RPMI7951 (cell line): Measurements from ENCODE around the gene MFN1. TPM values are rescaled to one million over a fixed set of nuclear protein-coding genes. Genes with fewer than 3 reads are reported as not detected.

ENCODE experiments used
- DNase-seq: peaks from one replicate; pipeline ENCODE4 v3.0.0-alpha.2; 2012; ENCODE audit warnings: low read depth
- total RNA-seq: library from RNA; depleted of rRNA; stranded (reverse); fragments of >200 nt; shearing (Covaris generic); gene quantifications from 2 replicates; pipeline ENCODE4 v1.2.3, GENCODE V29; 2014; rRNA removed

Gene MFN1
- total RNA-seq, 1 experiment from 2014 or later: 76.3 TPM

DNA sequence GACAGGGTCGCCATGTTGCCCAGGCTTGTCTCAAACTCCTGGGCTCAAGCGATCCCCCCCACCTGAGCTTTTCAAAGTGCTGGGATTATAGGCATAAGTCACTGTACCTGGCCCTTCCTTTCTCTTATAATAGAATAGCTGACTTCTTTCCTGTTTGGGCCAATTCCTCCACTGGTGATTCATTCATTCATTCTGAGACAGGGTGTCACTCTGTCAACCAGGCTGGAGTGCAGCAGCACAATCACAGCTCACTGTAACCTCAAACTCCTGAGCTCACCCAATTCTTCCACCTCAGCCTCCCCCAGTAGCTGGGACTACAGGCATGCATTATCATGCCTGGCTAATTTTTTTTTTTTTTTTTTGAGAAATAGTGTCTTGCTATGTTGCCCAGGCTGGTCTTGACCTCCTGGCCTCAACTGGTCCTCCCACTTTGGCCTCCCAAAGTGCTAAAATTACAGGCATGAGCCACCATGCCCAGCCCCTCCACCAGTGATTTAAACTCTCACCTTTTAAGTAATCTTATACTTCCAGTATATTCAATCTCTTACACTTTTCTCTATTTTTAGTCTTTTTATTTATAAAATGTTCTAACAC lies 82.9 kb downstream of the MFN1 start:
- DNase-seq: no peak

DNA sequence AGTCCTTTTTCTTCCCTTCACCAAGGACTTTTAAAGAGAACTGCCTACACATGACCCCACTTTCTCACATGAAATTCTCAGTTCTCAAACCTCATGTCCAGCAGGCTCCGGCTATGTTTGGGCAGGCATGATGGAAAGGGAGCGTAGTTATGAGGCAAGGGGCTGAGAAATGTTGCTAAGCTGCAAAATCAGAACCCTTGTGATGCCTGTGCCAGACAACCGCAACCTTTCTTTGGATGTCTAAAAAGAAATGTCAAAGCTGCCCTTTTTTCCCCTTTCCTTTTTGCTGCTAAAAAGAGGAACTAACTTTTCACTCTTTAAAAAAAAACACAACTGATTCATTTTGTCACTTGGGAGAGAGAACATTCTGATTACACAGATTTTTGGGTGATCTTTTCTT lies 84.5 kb downstream of the MFN1 start:
- no peak for DNase-seq

DNA sequence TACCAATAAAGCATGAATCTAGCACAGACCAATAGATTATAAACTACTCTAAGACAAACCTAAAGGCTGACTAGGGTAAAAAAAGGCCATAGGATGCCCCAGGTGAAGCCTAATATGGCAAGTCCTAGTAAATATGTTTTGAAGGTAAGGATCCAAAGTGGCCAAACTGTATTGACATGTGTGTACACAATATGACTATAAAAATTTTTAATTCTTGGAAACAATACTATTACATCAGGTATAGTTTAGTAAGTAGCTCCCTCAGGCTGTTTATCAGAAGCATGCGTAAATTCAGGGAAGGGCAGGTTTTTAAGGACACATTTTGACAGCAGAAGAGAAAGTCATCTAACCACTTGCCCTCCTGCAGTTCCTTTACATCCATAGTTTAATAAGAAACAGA lies 84.9 kb downstream of the MFN1 start:
- DNase-seq: no peak

DNA sequence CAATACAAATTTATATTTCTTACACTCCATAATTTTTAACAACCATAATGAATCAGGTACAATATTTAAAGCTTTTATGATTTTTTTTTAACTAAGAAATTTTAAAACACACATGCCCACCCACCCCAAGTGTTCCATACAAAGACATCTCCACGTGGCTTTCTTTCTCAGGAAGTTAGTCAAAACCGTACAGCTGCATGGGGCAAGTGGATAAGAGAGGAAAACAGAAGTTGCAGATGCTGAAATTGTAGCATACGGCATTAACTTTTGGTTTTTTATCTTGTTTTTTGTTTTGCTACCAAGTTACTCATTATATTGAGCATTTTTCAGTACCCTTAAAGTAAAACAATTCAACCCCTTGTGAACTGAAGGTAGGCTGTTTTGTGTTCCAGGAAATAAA lies 89.0 kb downstream of the MFN1 start:
- no peak for DNase-seq

DNA sequence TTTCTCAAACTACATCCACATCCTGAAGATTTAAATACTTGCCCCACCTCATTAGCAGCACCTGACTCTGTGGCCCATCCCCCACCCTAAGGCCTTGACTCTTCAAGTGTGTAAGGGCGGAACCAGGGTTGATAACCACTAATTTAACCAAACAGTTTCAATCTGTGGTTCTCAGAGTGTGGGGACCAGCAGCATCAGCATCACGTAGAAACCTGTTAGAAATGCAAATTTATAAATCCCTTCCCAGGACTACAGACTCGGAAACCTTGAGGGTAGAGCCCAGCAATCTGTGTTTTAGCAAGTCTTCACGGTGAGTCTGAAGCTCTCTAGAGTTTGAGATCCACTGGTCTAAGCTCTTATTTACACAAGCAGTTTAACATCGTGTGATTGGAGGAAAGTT lies 91.3 kb downstream of the MFN1 start:
- DNase-seq: no peak

Other genes with a start within 250 kb of the MFN1 start
- 19.0 and 23.9 TPM in 2 replicates for gene PIK3CA, start 199.4 kb upstream of the MFN1 start, total RNA-seq
- 0.88 and 1.3 TPM in 2 replicates for gene KCNMB3, start 96.6 kb upstream of the MFN1 start, total RNA-seq
- 51.8 and 59.1 TPM in 2 replicates for gene ZNF639, start 24.7 kb upstream of the MFN1 start, total RNA-seq
- 72.1 and 91.1 TPM in 2 replicates for gene GNB4, start 103.8 kb downstream of the MFN1 start, total RNA-seq
- 127 and 161 TPM in 2 replicates for gene ACTL6A, start 215.2 kb downstream of the MFN1 start, total RNA-seq